ENCODE measurements around the gene CHST12. TPM values are rescaled to one million over a fixed set of nuclear protein-coding genes. Genes with fewer than 3 reads are reported as not detected.

CHST12 gene
- total and polyA plus RNA-seq, 2 experiments from 2014 or later: 7.2 to 21.5 TPM

DNA sequence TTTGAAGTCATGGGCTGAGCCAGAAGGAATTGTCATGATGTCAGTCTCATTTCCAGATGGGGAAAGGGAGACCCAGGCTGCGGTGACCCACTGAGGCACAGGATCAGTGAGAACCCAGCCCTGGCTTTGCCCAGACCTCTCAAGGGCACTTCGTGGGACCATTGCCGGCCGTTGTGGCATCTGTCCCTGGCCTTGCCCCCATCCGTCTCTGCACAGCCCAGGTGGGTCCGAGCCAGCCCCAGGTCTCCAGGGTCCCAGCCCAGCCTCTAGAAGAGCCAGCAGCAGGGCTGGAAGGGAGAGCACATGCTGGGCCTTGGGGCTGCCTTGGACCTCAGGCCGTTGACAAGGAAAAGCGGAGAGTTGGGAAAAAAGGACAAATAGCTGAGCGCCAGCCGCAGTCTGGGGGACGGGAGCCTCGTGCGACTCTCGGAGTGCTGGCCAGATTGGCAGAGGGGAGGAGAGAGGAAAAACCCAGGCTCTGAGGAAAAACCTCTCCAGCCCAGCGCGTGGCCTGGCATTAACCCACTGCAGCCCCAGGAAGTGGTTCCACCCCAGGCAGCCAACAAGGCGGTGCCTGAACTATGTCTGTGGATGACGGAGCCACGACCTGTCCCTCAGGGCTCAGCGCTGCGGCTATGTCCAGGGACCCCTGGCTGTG is 42.6 kb downstream of the CHST12 start:
- H3K36me3 ChIP-seq (replicated peaks; ENCODE audit: insufficient read depth, low read depth): no peaks in the 10 kb centered on the region
- no peak overlapping the region for H2AFZ ChIP-seq
- no peak overlapping the region for H3K4me3 ChIP-seq
- H3K79me2 ChIP-seq: no peaks in the 10 kb centered on the region
- no peak overlapping the region for H3K4me2 ChIP-seq
- H3K4me1 ChIP-seq (ENCODE audit: insufficient read depth): peaks cover 4% of the 10 kb centered on the region
- no peaks in the 10 kb centered on the region for H4K20me1 ChIP-seq (ENCODE audit: insufficient read depth, poor library complexity, severe bottlenecking)
- H3K27ac ChIP-seq: no peak overlapping the region
- no peaks in the 10 kb centered on the region for H3K9me2 ChIP-seq (replicated peaks; ENCODE audit: insufficient read depth)
- no peak for DNase-seq (ENCODE audit: low spot score)
- no peak for TF ChIP-seq EZH2phosphoT487 (IDR thresholded peaks at IDR 0.05; ENCODE audit: low read depth, severe bottlenecking, unreplicated experiment)
- TF ChIP-seq EZH2 (IDR thresholded peaks at IDR 0.05; ENCODE audit: borderline replicate concordance): no peak
- TF ChIP-seq, protein P1, sequence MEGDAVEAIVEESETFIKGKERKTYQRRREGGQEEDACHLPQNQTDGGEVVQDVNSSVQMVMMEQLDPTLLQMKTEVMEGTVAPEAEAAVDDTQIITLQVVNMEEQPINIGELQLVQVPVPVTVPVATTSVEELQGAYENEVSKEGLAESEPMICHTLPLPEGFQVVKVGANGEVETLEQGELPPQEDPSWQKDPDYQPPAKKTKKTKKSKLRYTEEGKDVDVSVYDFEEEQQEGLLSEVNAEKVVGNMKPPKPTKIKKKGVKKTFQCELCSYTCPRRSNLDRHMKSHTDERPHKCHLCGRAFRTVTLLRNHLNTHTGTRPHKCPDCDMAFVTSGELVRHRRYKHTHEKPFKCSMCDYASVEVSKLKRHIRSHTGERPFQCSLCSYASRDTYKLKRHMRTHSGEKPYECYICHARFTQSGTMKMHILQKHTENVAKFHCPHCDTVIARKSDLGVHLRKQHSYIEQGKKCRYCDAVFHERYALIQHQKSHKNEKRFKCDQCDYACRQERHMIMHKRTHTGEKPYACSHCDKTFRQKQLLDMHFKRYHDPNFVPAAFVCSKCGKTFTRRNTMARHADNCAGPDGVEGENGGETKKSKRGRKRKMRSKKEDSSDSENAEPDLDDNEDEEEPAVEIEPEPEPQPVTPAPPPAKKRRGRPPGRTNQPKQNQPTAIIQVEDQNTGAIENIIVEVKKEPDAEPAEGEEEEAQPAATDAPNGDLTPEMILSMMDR (IDR thresholded peaks at IDR 0.05; ENCODE audit: poor library complexity): no peak
- H3K27me3 ChIP-seq: no peaks in the 10 kb centered on the region
- no peaks in the 10 kb centered on the region for H3K9me3 ChIP-seq (ENCODE audit: low read depth)
- whole genome bisulfite sequencing (ENCODE audit: low lambda C conversion rate, missing lambda C conversion rate): 95% methylated on average over 21 of the region's 21 CpGs

DNA sequence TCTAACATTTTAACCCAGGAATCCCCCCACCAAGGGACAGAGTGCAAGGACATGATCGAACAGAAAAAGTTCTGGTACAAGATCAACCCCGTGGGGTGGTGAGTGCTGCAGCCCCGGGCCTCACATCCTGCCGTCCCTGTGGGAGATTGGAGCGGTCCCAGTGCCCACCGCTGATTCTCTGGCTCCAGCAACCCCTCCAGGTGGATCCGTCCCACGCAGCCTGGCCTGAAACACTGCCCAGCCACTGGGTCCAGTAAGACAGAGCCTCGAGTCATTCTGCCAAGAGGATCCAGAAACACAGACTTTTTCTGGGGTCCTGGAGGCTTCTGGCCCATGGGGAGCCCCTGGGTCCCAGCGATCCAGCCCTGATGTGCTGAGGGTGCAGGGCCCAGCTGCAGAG is 43.3 kb downstream of the CHST12 start:
- no peak overlapping the region for H3K4me2 ChIP-seq
- no peak overlapping the region for H3K4me3 ChIP-seq
- H3K79me2 ChIP-seq: no peaks in the 10 kb centered on the region
- H4K20me1 ChIP-seq (ENCODE audit: insufficient read depth, poor library complexity, severe bottlenecking): no peaks in the 10 kb centered on the region
- H3K27ac ChIP-seq: no peak overlapping the region
- DNase-seq (ENCODE audit: low spot score): no peak
- H3K9me3 ChIP-seq (ENCODE audit: low read depth): no peaks in the 10 kb centered on the region
- H2AFZ ChIP-seq: no peak overlapping the region
- TF ChIP-seq EZH2phosphoT487 (IDR thresholded peaks at IDR 0.05; ENCODE audit: low read depth, severe bottlenecking, unreplicated experiment): no peak
- no peak for TF ChIP-seq EZH2 (IDR thresholded peaks at IDR 0.05; ENCODE audit: borderline replicate concordance)
- no peaks in the 10 kb centered on the region for H3K36me3 ChIP-seq (replicated peaks; ENCODE audit: insufficient read depth, low read depth)
- peaks cover 2% of the 10 kb centered on the region for H3K4me1 ChIP-seq (ENCODE audit: insufficient read depth)
- H3K27me3 ChIP-seq: no peaks in the 10 kb centered on the region
- no peaks in the 10 kb centered on the region for H3K9me2 ChIP-seq (replicated peaks; ENCODE audit: insufficient read depth)
- WGBS (ENCODE audit: low lambda C conversion rate, missing lambda C conversion rate): 93% methylated on average over 10 of the region's 10 CpGs

DNA sequence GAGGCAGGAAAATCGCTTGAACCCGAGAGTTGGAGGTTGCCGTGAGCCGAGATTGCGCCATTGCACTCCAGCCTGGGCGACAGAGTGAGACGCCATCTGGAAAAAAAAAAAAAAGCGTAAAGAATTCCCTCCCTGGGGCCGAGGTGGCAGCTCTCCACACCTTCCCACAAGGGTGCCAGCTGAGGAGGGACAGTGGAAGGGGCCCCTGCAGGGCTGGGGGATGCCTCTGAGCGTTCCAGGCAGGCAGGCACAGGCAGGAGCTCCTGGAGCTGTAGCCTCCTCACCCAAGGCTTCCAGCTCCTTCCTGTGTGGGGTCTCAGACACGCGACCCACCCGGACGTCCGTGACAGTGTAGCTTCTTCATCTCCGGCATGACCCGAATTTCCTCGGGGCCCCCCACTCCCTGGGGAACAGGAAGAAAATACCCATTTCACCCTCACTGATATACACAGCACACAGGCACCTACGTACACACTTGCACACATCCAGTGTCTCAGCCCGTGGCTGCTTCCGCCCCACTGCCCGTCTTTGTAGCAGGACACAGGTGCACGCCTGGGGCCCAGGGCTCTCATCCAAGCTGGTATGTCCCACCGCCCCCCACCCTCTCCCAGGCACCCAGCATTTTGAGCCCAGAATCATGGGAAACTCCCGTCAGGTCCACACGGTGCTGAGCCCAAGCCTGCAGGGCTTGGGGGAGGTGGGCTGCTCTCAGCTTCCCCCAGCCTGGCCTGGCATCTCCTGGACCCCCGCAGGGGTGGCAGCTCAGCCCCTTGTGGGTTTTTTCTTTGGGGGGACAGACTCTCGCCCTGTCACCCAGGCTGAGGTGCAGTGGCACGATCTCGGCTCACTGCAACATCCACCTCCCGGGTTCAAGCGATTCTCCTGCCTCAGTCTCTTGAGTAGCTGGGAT is 47.0 kb downstream of the CHST12 start:
- TF ChIP-seq, protein P1 (IDR thresholded peaks at IDR 0.05; ENCODE audit: poor library complexity): no peak
- TF ChIP-seq EZH2phosphoT487 (IDR thresholded peaks at IDR 0.05; ENCODE audit: low read depth, severe bottlenecking, unreplicated experiment) (no peak), EZH2 (IDR thresholded peaks at IDR 0.05; ENCODE audit: borderline replicate concordance) (no peak)
- DNase-seq (ENCODE audit: low spot score): no peak
- no peak overlapping the region for H3K27ac ChIP-seq
- no peaks in the 10 kb centered on the region for H3K9me3 ChIP-seq (ENCODE audit: low read depth)
- no peaks in the 10 kb centered on the region for H3K36me3 ChIP-seq (replicated peaks; ENCODE audit: insufficient read depth, low read depth)
- no peaks in the 10 kb centered on the region for H3K27me3 ChIP-seq
- no peak overlapping the region for H3K4me3 ChIP-seq
- H4K20me1 ChIP-seq (ENCODE audit: insufficient read depth, poor library complexity, severe bottlenecking): no peaks in the 10 kb centered on the region
- WGBS (ENCODE audit: low lambda C conversion rate, missing lambda C conversion rate): 87% methylated on average over 32 of the region's 32 CpGs
- H3K4me2 ChIP-seq: no peak overlapping the region
- no peaks in the 10 kb centered on the region for H3K9me2 ChIP-seq (replicated peaks; ENCODE audit: insufficient read depth)
- peaks cover 6% of the 10 kb centered on the region for H3K4me1 ChIP-seq (ENCODE audit: insufficient read depth)
- no peaks in the 10 kb centered on the region for H3K79me2 ChIP-seq
- no peak overlapping the region for H2AFZ ChIP-seq

Data from hepatocyte (in vitro differentiated cells).